ENCODE data around the gene TMEM171.

GRCh38 chr5:73130811-73131210 is 10.4 kb downstream of the TMEM171 start:
- no peak for TF ChIP-seq CTCF (IDR thresholded peaks at IDR 0.05)
- no peak for TF ChIP-seq EZH2phosphoT487 (IDR thresholded peaks at IDR 0.05)

Measured in neural progenitor cell (in vitro differentiated cells).